Right lobe of liver (tissue), 4 donors: Measurements from ENCODE around the gene YLPM1.

Source experiments
- POLR2A ChIP-seq: fragments of 450-650 bp; IDR thresholded peaks from one replicate; pipeline ENCODE4 v1.6.1; 2017; ENCODE audit warnings: antibody characterized with exemption, mild to moderate bottlenecking
- TF ChIP-seq, protein P1 (sequence below), 4 donors: fragments of 200-600 bp in 3 of 4; fragments of 450-650 bp in 1 of 4; IDR thresholded peaks; one replicate each; pipeline versions ENCODE4 v1.5.1 to v1.8.0; 2016 to 2022; ENCODE audit warnings: antibody characterized with exemption in 4 of 4, mild to moderate bottlenecking in 2 of 4
- donor health status: DM: no; HTN: no; CAD: no.
- donor health status: DM: no; HTN: no; CAD: no.
- donor health status: DM: no; HTN: yes; CAD: no.

DNA sequence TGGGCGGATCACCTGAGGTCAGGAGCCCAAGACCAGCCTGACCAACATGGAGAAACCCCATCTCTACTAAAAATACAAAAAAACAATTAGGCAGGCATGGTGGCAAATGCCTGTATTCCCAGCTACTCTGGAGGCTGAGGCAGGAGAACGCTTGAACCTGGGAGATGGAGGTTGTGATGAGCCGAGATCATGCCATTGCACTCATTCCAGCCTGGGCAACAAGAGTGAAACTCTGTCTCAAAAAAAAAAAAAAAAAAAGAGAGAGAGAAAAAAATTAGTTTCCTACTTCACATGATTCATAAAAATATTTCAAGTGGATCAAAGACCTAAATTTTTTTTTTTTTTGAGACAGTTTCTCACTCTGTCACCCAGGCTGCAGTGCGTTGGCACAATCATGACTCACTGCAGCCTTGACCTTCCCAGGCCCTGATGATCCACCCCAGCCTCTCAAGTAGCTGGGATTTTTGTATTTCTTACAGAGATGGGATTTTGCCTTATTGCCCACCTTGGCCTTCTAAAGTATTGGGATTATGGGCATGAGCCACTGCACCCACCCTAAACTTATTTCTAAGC lies 25.3 kb upstream of the YLPM1 start:
- TF ChIP-seq, protein P1, sequence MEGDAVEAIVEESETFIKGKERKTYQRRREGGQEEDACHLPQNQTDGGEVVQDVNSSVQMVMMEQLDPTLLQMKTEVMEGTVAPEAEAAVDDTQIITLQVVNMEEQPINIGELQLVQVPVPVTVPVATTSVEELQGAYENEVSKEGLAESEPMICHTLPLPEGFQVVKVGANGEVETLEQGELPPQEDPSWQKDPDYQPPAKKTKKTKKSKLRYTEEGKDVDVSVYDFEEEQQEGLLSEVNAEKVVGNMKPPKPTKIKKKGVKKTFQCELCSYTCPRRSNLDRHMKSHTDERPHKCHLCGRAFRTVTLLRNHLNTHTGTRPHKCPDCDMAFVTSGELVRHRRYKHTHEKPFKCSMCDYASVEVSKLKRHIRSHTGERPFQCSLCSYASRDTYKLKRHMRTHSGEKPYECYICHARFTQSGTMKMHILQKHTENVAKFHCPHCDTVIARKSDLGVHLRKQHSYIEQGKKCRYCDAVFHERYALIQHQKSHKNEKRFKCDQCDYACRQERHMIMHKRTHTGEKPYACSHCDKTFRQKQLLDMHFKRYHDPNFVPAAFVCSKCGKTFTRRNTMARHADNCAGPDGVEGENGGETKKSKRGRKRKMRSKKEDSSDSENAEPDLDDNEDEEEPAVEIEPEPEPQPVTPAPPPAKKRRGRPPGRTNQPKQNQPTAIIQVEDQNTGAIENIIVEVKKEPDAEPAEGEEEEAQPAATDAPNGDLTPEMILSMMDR (IDR thresholded peaks at IDR 0.05): no peak
- TF ChIP-seq POLR2A: no peak
